Naive B cell (primary cell): ENCODE measurements around the gene HCAR3. TPM values are rescaled to one million over a fixed set of nuclear protein-coding genes. Genes with fewer than 3 reads are reported as not detected.
"Not testable (repeated sequence)": the region's sequence is repeated elsewhere in the genome, so short reads cannot be mapped to it uniquely, and the experiment has no call there.

Experiments used
- ATAC-seq, 2 donors: fragments of 150-1000 bp; cut with Tn5 transposase; 2 replicates each; pipeline ENCODE4 v1.10.0; 2021; ENCODE audit warnings: low read depth in 2 of 2, mild to moderate bottlenecking in 2 of 2, moderate library complexity in 2 of 2
- DNase-seq: peaks from one replicate; pipeline ENCODE4 v3.0.0; 2022
- H3K27ac Mint-ChIP-seq, 6 donors: one replicate each; pipeline ENCODE4 v1.8.0; 2020 to 2022; ENCODE audit warnings: mild to moderate bottlenecking in 6 of 6, mixed read lengths in 6 of 6, moderate library complexity in 5 of 6, inconsistent platforms in 2 of 6
- H3K27me3 Mint-ChIP-seq, 3 donors: one replicate each; pipeline ENCODE4 v1.8.0; 2021 to 2022; ENCODE audit warnings: mixed read lengths in 3 of 3, mild to moderate bottlenecking in 1 of 3
- H3K36me3 Mint-ChIP-seq, 2 donors: one replicate each; pipeline ENCODE4 v1.8.0; 2020 to 2022; ENCODE audit warnings: mixed read lengths in 2 of 2, inconsistent platforms in 1 of 2, mild to moderate bottlenecking in 1 of 2
- H3K4me1 Mint-ChIP-seq, 3 donors: one replicate each; pipeline ENCODE4 v1.8.0; 2020 to 2022; ENCODE audit warnings: mixed read lengths in 3 of 3, inconsistent platforms in 1 of 3, mild to moderate bottlenecking in 1 of 3, moderate library complexity in 1 of 3
- H3K4me3 Mint-ChIP-seq, 8 donors: one replicate each; pipeline ENCODE4 v1.8.0; 2020 to 2022; ENCODE audit warnings: mild to moderate bottlenecking in 8 of 8, mixed read lengths in 8 of 8, moderate library complexity in 8 of 8, inconsistent platforms in 2 of 8
- H3K9me3 Mint-ChIP-seq, 7 donors: one replicate each; pipeline ENCODE4 v1.8.0; 2020 to 2022; ENCODE audit warnings: mixed read lengths in 7 of 7, mild to moderate bottlenecking in 5 of 7, inconsistent platforms in 2 of 7, moderate library complexity in 1 of 7
- polyA plus RNA-seq, 6 donors: library from polyadenylated mRNA; unstranded; fragments of 300-500 nt; fragmentation: Illumina TruSeq; gene quantifications; one replicate each; pipeline ENCODE4 v1.2.3, GENCODE V29; 2021; ENCODE audit warnings: low read depth in 6 of 6

Gene HCAR3
- under 1 TPM in 1 of 6 donors, not detected in 5; 0.45 TPM for polyA plus RNA-seq

GRCh38 chr12:122716658-122717057 lies at the start of gene HCAR3:
HCAR3 (minus strand) TSS chr12:122716811; CDS start chr12:122716737, 74 bp downstream.
- not testable (repeated sequence) for H3K27me3 Mint-ChIP-seq, H3K36me3 Mint-ChIP-seq, DNase-seq, H3K9me3 Mint-ChIP-seq, H3K4me3 Mint-ChIP-seq, ATAC-seq, H3K4me1 Mint-ChIP-seq
- H3K27ac Mint-ChIP-seq = peak within 1 kb of the TSS in 1 of 6 donors; percentile 9

DNA sequence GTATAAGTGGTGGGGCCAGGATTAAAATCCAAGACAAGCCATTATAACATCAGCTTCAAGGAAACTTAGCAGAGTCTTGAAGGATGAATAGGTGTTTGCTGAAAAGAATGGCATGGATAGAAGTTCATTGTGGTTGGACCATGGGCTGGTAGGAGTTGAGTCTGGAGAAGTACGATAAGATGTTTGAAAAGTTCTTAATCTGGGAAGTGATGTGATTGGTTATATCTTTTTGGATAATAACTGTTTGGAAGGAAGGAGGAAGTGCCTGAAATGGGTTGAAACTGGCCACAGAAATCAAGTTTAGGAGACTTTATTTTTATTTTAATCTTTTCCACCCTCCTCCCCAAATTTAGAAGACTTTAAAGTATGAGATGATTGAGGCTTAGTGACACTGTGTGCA lies 41.0 kb upstream of the HCAR3 start:
- Mint-ChIP-seq H3K4me1 (peaks cover 38 to 40% (median 38%) of the 10 kb centered on the region in 3 donors), H3K27me3 (no peaks in the 10 kb centered on the region), H3K36me3 (peaks cover 18 to 42% of the 10 kb centered on the region in 2 donors), H3K4me3 (peak overlapping the region in 1 of 8 donors; percentile 1), H3K27ac (peak overlapping the region in 3 of 6 donors; percentile 27 to 53 (median 44)), H3K9me3 (no peaks in the 10 kb centered on the region)
- no peak for DNase-seq
- no peak for ATAC-seq

DNA sequence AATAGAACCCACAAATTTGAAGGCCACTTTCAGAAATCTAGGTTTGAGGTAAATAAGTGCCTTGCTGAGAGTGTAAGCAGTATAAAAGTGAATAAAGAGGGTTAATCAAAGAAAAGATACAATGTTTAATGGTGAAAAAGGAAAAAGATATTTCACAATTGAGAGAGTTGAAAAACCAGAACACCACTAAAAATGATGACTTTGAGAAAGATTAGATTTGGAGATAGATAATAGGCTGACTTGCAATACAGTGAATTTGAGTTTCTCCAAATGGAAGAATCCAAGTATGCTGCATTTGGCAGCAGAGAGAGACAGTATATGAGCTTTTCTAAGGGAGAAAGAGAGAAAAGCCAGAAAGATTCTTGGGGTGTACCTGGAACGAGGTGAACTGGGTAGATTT lies 38.2 kb upstream of the HCAR3 start:
- Mint-ChIP-seq H3K4me3 (peak overlapping the region in 4 of 8 donors; percentile 4 to 30 (median 22)), H3K27me3 (no peaks in the 10 kb centered on the region), H3K9me3 (no peaks in the 10 kb centered on the region), H3K4me1 (peaks cover 46 to 55% (median 54%) of the 10 kb centered on the region in 3 donors), H3K36me3 (peaks cover 18 to 42% of the 10 kb centered on the region in 2 donors), H3K27ac (peak overlapping the region in 3 of 6 donors; percentile 27 to 98 (median 66))
- ATAC-seq (no peak), DNase-seq (no peak)

GRCh38 chr12:122753319-122753650 lies 36.7 kb upstream of the HCAR3 start:
- no peak for ATAC-seq
- peak overlapping the region; percentile 91 to 99 (median 96) for H3K4me3 Mint-ChIP-seq
- DNase-seq = no peak
- H3K36me3 Mint-ChIP-seq = peaks cover 18 to 42% of the 10 kb centered on the region in 2 donors
- H3K4me1 Mint-ChIP-seq = peaks cover 46 to 54% (median 52%) of the 10 kb centered on the region in 3 donors
- H3K27ac Mint-ChIP-seq = peak overlapping the region; percentile 92 to 99 (median 97)
- H3K9me3 Mint-ChIP-seq = no peaks in the 10 kb centered on the region
- no peaks in the 10 kb centered on the region for H3K27me3 Mint-ChIP-seq

GRCh38 chr12:122752464-122753318 lies 36.1 kb upstream of the HCAR3 start, which contains the start of gene DENR:
DENR (plus strand) TSS chr12:122752824; CDS start chr12:122753702, 878 bp downstream.
- Mint-ChIP-seq H3K36me3 (peaks cover 17 to 40% of the 10 kb centered on the region in 2 donors), H3K4me3 (peak within 1 kb of the TSS; percentile 91 to 99 (median 96)), H3K9me3 (no peaks in the 10 kb centered on the region), H3K4me1 (peaks cover 46 to 53% (median 50%) of the 10 kb centered on the region in 3 donors), H3K27ac (peak within 1 kb of the TSS; percentile 97 to 99 (median 97)), H3K27me3 (no peaks in the 10 kb centered on the region)
- DNase-seq (peak; percentile 100), ATAC-seq (peak; percentile 84 to 88)

- Mint-ChIP-seq H3K27ac (peak overlapping the region in 5 of 6 donors; percentile 70 to 98 (median 89)), H3K4me3 (peak overlapping the region; percentile 56 to 99 (median 94)), H3K36me3 (peaks cover 5 to 23% of the 10 kb centered on the region in 2 donors), H3K4me1 (peaks cover 34 to 39% (median 35%) of the 10 kb centered on the region in 3 donors)
- H3K9me3 Mint-ChIP-seq, H3K27me3 Mint-ChIP-seq, ATAC-seq, DNase-seq: not testable (repeated sequence)
These were observed 34.3 kb upstream of the HCAR3 start for GRCh38 chr12:122750781-122751515.

DNA sequence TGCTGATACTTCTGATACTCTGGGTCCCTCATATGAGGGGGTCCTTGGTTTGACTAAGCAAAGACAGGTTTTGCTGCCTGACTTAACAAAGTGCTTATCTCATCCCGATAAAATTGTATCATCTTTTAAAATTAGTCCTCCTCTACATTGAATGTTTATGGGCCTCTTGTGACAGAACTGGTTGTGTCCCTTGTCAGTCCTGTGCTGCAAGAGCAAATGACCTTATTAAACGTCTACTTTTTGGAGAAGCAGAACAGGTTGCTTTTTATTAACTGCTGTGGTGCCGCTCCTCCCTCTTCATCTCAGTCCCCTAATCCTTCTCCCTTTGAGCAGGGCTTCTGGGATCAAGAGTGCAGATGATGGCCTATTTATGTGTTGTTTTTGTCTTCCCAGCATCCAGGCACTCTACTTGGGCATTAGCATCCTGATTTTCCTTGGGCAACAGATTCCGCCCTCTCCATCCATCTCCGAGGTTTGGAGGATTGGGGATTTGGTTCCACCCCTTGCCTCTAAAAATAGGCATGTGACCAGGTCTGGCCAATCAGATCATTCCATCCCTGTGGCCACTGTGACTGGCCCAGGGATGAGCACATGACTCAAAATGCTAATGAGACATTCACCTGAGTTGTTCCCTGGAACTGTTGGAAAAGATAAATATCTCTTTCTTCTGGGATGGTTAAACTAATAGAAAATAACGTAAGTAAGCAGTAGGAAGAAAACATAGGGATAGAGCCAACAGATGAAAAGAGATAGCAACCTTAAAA lies 33.1 kb upstream of the HCAR3 start:
- ATAC-seq (no peak), DNase-seq (no peak)
- peak overlapping the region in 1 of 6 donors; percentile 32 for H3K27ac Mint-ChIP-seq
- peaks cover 27 to 36% (median 31%) of the 10 kb centered on the region in 3 donors for H3K4me1 Mint-ChIP-seq
- H3K27me3 Mint-ChIP-seq = no peaks in the 10 kb centered on the region
- no peaks in the 10 kb centered on the region for H3K9me3 Mint-ChIP-seq
- peak overlapping the region in 1 of 8 donors; percentile 30 for H3K4me3 Mint-ChIP-seq
- H3K36me3 Mint-ChIP-seq = peaks cover 5 to 14% of the 10 kb centered on the region in 2 donors

DNA sequence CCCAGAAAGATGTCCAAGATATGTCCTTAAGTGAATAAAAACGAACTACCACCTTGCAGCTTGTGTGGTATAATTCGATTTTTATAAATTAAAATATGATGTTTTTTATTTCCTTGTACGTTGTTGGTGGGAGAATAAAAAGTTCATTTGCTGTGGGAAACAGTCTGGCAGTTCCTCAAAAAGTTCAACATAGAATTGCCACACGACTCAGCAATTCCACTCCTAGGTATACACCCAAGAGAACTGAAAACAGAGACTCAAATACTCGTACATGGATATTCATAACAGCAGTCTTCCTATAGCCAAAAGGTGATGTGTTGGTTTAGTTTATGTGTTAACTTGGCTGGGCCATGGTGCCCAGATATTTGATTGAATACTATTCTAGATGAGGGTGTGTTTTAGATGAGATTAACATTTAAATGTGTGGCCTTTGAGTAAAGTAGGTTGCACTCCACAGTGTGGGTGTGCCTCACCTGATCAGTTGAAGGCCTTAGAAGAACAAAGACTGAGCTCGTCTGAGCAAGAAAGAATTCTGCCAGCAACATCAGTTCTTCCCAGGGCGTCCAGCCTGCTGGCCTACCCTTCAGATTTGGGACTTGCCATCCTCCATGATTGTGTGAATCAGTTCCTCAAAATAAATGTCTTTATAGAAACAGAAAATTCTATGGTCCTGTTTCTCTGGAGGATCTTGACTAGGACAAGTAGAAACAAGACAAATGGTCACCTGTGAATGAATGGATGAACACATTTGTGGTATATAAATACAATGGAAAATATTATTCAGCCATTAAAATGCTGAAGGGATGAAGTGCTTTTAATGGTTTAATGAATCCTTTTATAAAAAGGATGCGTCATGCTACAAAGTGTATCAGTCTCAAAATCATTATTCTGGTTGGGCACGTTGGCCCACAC lies 30.9 kb upstream of the HCAR3 start:
- Mint-ChIP-seq H3K27ac (no peak overlapping the region), H3K9me3 (no peaks in the 10 kb centered on the region), H3K27me3 (no peaks in the 10 kb centered on the region), H3K4me1 (peaks cover 7 to 16% (median 14%) of the 10 kb centered on the region in 3 donors), H3K4me3 (no peak overlapping the region), H3K36me3 (no peaks in the 10 kb centered on the region)
- ATAC-seq (no peak), DNase-seq (no peak)

GRCh38 chr12:122743895-122744525 lies 27.4 kb upstream of the HCAR3 start:
- Mint-ChIP-seq H3K4me3 (no peak overlapping the region), H3K9me3 (no peaks in the 10 kb centered on the region)

DNA sequence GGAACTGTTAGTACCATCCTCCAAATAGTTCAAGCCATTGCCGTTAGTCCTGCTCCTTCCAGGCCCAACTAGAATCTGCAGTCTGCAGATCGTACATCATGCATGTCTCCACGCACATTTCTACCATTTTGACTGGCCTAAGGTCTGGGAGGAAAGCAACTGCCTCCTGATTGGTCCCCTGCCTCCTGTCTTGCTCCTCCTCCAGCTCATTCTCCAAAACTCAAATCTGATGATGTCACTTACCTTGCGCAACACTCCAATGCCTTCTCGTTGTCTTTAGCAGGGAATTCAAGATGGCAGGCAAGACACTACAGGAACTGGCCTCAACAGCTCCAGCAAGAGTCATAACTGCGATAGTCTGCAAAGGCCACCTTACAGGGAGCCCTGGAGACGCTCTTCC lies 23.7 kb upstream of the HCAR3 start:
- Mint-ChIP-seq H3K4me1 (no peaks in the 10 kb centered on the region), H3K9me3 (no peaks in the 10 kb centered on the region), H3K27me3 (no peaks in the 10 kb centered on the region), H3K27ac (no peak overlapping the region), H3K36me3 (no peaks in the 10 kb centered on the region), H3K4me3 (no peak overlapping the region)
- ATAC-seq (no peak), DNase-seq (no peak)

More at GRCh38 chr12:122743895-122744525, 27.4 kb upstream of the HCAR3 start:
- ATAC-seq (no peak), DNase-seq (no peak)
- Mint-ChIP-seq H3K36me3 (no peaks in the 10 kb centered on the region), H3K4me1 (no peaks in the 10 kb centered on the region), H3K27ac (peak overlapping the region in 1 of 6 donors; percentile 37), H3K27me3 (no peaks in the 10 kb centered on the region)

- H3K4me1 Mint-ChIP-seq = peaks cover 7% of the 10 kb centered on the region in 3 donors
- no peak overlapping the region for H3K27ac Mint-ChIP-seq
- no peaks in the 10 kb centered on the region for H3K27me3 Mint-ChIP-seq
- no peaks in the 10 kb centered on the region for H3K9me3 Mint-ChIP-seq
- DNase-seq (no peak), ATAC-seq (no peak)
- no peak overlapping the region for H3K4me3 Mint-ChIP-seq
- no peaks in the 10 kb centered on the region for H3K36me3 Mint-ChIP-seq
These were observed 22.0 kb upstream of the HCAR3 start for GRCh38 chr12:122738571-122738970.

GRCh38 chr12:122732611-122733010 lies 16.0 kb upstream of the HCAR3 start:
- Mint-ChIP-seq H3K27ac (peak overlapping the region in 4 of 6 donors; percentile 68 to 96 (median 82)), H3K4me1 (peaks cover 21 to 33% (median 22%) of the 10 kb centered on the region in 3 donors), H3K4me3 (peak overlapping the region in 4 of 8 donors; percentile 20 to 77 (median 41))

More at GRCh38 chr12:122732611-122733010, 16.0 kb upstream of the HCAR3 start:
- ATAC-seq (no peak), DNase-seq (no peak)
- no peaks in the 10 kb centered on the region for H3K9me3 Mint-ChIP-seq
- H3K27me3 Mint-ChIP-seq = no peaks in the 10 kb centered on the region
- H3K36me3 Mint-ChIP-seq = no peaks in the 10 kb centered on the region
